ENCODE data around the gene ENOSF1.

Gene ENOSF1

DNA sequence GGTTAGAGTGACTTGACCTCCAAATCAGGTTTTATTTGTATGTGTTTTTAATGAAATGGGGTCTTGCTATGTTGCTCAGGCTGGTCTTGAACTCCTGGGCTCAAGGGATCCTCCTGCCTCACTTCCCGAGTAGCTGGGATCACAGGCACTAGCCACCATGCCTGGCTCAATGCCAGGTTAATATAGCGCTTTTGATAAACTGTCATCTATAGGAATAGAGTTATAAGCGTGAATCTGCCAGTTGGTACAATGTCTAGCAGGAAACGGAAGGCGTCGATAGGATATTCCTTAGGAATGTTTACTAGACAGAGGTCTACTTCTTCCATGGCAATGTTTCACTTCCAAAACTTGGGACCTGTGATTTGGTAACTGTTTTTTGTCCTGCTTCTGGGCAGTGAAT lies 90.1 kb downstream of the ENOSF1 start:
- no peak for DNase-seq (ENCODE audit: low spot score)
- H3K27ac ChIP-seq = no peak overlapping the region
- TF ChIP-seq CTCF (conservative IDR thresholded peaks at IDR 0.05; ENCODE audit: low read depth) = no peak
- CTCF ChIA-PET = interaction anchor here (0.6 to 0.9 kb wide), 2 partner anchors 208 to 217 kb away, joined by 3 to 4 read pairs; no protein-coding TSS in a partner anchor
- POLR2A ChIA-PET (ENCODE audit: low non-redundant PET) = no interaction called here

- CTCF ChIA-PET = interaction anchor here (0.6 to 0.7 kb wide), 3 partner anchors 52 to 209 kb away, joined by 3 to 6 read pairs (median 3); no protein-coding TSS in a partner anchor
- TF ChIP-seq CTCF (conservative IDR thresholded peaks at IDR 0.05; ENCODE audit: low read depth) = no peak
- POLR2A ChIA-PET (ENCODE audit: low non-redundant PET) = no interaction called here
- no peak for DNase-seq (ENCODE audit: low spot score)
- no peak overlapping the region for H3K27ac ChIP-seq
Measured at GRCh38 chr18:621291-622043, 91.0 kb downstream of the ENOSF1 start.

All from RWPE1 (cell line).